ENCODE measurements around the gene IGFBP5.

The IGFBP5 gene

GRCh38 chr2:216663106-216663505 is 32.2 kb downstream of the IGFBP5 start:
- no peak for DNase-seq

GRCh38 chr2:216661639-216662375 is 33.5 kb downstream of the IGFBP5 start:
- DNase-seq: no peak

DNA sequence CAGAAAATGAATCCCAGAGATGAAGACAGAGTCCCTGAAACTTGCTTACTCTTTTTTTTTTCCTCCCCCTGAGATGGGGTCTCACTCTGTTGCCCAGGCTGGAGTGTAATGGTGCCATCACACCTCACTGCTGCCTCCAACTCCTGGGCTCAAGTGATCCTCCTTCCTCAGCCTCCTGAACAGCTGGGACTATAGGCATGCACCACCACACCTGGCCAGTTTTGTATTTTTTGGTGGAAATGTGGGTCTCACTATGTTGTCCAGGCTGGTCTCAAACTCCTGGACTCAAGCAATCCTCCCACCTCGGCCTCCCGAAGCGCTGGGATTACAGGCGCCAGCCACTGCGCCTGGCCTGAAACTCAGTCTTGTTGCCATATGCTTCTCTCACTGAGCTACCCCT is 34.3 kb downstream of the IGFBP5 start:
- DNase-seq: no peak

DNA sequence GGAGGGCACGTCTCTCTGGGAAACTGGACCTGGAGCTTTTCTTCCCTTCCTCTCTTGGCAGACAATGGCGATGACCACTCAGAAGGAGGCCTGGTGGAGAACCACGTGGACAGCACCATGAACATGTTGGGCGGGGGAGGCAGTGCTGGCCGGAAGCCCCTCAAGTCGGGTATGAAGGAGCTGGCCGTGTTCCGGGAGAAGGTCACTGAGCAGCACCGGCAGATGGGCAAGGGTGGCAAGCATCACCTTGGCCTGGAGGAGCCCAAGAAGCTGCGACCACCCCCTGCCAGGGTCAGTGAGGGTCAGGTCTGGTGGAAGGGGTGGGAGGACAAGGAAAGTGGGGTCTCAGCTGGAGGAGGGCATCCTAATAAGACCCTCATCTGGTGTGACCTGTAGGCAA is 34.9 kb downstream of the IGFBP5 start:
- no peak for DNase-seq

DNA sequence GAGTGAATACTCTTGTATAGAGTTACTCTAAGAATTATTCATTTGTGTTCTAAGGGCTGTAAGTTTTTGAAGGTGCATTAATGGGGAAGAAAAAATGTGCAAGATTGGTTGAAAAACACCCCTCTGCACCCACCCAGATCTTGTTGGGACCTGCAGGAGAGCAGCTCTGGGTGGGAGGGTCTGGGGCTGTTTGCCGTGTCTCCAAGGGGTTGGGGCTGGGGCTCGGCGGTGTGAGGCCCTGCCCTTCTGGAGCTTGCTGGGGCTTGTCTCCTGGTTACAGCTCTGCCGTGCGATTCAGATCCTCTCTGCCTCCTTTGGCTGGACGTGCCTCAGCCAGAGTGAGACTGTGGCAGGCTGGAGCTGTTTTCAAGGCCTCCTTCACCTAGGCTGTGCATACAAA is 36.1 kb downstream of the IGFBP5 start:
- DNase-seq: no peak

DNA sequence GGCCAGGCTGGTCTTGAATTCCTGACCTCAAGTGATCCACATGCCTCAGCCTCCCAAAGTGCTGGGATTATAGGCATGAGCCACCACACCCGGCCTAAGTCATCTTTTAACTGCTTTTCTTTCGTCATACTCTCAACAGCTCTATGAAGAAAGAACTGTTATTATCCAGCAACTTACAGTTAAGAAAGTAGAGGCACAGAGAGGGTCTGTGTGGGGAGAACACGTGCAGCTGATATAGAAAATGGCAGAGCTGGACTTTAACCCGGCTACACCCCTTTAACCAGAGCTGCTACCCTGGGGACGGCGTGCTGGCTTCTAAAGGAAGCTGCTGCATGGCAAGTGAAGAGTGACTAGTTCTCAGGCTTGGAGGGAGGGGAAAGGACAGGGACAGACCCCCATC is 36.6 kb downstream of the IGFBP5 start:
- DNase-seq: no peak

DNA sequence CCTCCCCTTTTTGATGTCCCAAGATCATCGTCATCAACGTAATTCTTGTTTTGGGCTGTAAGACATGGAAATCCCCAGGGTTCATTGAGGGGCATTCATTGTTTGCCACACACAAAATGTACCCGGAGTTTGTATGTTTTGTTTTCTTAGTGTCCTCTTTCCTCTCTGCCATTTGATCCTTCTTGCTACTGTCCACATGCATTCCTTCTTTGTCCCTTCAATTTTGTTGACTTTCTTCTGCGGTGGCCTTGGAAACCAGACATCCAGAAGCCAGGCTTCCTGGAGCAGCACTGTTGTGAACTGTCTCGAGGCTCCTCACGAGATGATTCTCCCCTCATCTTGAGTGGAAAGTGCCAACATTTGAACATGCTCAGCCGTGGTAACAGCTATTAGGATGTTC is 37.4 kb downstream of the IGFBP5 start:
- DNase-seq: no peak

GRCh38 chr2:216657086-216657855 is 38.1 kb downstream of the IGFBP5 start:
- no peak for DNase-seq

DNA sequence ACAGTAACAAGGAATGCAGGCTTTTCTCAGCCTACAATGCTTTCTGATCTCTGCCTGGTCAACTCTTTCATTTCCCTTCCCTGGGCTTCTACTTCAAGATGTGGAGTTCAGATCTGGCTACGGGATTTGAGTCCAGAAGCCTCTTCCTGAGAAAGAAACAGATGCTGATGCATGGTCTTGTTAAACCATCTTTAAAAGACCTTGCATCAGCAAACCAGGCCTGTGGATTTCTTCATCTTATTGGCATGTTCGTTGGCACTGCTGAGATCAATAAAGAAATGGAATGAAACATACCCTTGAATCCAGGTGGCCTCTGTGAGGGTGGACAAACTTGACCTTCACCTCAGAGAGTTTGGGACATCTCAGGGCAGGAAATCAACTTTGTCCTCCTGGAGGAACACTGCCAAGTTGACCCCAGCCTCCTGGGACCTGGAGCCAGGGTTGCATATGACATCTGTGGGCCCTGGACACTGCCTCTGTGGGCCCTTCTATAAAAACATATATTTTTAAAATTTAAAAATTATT is 40.8 kb downstream of the IGFBP5 start:
- no peak for DNase-seq

GRCh38 chr2:216653931-216654365 is 41.4 kb downstream of the IGFBP5 start:
- no peak for DNase-seq

DNA sequence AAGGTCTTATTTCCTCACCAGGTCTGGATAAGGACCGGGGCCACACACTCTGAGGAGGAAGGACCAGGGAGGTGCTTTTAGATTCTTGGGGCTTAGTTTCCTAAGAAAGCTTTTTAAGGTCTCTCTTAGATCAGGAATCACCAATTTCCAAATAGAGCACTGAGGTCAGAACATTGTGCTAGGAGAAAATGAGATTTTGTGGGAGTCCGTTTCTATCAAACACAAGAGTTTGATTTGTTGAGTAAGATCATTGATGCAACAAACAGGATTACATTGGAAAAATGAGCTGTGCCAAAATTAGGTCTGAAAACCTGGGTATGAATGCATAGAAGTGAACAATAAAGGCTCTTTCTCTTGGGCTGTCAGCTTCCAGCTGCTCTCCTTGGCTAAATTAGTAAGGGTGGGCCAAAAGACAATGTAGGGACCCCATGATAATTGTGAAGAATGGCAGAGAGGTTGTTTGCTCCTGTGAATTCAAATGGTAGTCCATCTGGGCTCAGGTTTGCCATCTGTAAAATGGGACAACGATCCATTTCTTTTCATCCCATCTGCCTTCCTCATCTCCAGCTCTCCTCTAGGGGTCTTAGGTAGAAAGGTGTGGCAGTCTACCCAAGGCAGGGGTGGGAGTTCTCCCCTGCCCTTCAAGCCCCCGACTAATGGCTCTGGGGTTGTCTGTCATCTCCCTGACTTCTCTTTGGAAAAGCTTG is 42.1 kb downstream of the IGFBP5 start:
- DNase-seq: no peak

DNA sequence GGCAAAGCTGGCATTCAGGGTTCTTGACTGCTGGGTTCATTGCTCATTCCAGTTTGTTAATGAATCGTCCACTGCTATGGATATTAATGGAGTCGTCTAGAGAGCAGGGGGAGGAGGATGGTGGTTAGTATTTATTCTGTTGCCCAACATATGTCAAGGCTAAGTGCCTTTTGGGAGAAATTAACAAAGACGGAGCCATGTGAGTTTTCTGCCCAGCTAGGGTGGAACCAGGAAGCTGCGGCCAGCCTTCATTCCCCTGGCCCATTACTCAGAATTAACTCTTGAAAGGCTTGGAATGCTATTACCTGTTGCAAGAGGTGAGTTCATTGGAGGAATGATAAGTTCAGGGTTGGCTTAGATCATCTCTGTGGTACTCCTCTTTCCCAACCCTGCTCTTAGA is 42.8 kb downstream of the IGFBP5 start:
- DNase-seq: no peak

GRCh38 chr2:216651351-216651881 is 43.9 kb downstream of the IGFBP5 start:
- no peak for DNase-seq

- DNase-seq: no peak
Measured at GRCh38 chr2:216650626-216651257, 44.6 kb downstream of the IGFBP5 start.

DNA sequence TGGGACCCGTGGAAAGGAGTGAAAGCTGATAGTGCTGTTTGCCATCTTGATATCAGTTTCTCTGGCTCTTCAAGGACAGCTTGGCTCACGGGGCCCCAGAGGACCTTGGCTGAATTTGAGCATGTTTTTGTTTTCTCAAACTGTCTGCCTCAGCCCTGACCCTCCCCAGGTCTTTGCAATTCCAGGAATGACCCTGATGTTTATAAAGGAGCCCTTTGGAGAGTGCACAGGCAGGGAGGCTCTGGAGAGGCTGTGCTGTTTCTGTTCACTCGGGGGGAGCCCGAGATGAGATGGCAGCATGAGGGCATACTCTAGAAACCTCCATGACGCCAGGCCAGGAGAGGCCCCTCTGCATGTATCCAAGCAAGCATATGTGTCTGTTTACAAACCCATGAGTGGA is 45.8 kb downstream of the IGFBP5 start:
- DNase-seq: no peak

GRCh38 chr2:216648105-216648504 is 47.2 kb downstream of the IGFBP5 start:
- no peak for DNase-seq

- no peak for DNase-seq
Measured at GRCh38 chr2:216646116-216646515, 49.2 kb downstream of the IGFBP5 start.

- no peak for DNase-seq
Measured at GRCh38 chr2:216645636-216645950, 49.8 kb downstream of the IGFBP5 start.

GRCh38 chr2:216644842-216645635 is 50.3 kb downstream of the IGFBP5 start:
- DNase-seq: no peak

DNA sequence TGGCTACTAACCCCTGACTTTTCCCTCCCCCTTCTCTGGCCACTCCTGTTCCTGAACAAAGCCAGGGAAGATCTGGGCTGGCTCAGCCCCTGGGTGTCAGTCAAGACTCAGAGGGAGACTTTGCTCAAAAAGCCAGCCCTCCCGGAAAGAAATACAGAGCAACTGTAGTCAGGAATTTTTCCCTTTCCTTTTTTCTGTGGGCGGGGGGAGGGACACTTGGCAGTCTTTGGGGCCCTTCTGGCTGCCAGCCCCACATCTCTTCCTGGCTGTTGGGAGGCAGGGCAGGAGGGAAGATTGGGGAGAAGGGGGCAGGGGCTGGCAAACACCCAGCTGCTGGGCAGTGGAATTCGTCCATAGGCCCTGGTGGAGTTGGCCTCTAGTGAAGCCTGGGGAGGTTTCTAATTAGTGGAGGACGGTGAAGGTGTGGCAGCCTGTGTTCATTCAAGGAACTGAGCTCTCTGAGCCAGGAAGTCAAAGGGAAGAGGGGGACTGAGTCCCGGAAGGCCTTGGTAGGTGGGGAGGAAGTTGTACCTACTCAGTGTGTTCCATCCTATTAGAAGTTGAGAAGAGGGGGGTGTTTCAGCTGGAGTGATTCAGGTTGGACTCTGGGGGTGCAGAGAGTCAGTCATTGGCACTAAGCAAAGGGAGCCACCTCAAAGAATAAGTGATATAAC is 51.2 kb downstream of the IGFBP5 start:
- DNase-seq: no peak

DNA sequence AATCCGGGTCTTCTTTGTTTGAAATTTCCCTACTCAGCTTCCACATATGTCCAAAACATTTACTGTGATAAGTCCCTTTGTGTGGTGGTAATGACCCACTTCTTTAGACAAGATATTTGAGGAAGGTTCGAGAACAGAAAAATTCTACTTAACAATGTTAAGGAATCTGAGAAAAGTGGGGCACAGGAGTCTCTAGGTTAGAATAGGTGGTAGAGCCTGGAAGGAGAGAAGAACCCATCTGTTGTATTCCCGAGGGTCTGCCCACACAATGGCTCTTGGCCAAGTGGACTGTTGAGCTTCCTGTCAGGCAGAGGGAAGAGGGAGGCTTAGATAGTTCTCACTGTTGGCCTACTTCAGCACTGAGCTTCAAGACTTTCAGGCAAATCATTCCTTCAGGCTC is 57.9 kb downstream of the IGFBP5 start:
- DNase-seq: no peak
